ENCODE results near the gene NSFL1C. TPM values are rescaled to one million over a fixed set of nuclear protein-coding genes. Genes with fewer than 3 reads are reported as not detected.

Gene NSFL1C
- total and polyA plus RNA-seq, 2 experiments from 2014 or later = 48.9 to 92.2 TPM

- Histone ChIP-seq H3K79me2 (replicated peaks; ENCODE audit: insufficient read depth) (no peaks in the 10 kb centered on the region), H3F3A (replicated peaks; ENCODE audit: low read depth) (no peaks in the 10 kb centered on the region), H4K20me1 (replicated peaks; ENCODE audit: insufficient read depth) (no peaks in the 10 kb centered on the region), H3K27me3 (ENCODE audit: insufficient read depth) (no peaks in the 10 kb centered on the region), H3K27ac (ENCODE audit: low read depth) (no peak overlapping the region), H3K36me3 (ENCODE audit: insufficient read depth) (no peaks in the 10 kb centered on the region), H3K4me2 (no peak overlapping the region), H3K9me2 (ENCODE audit: insufficient read depth) (0 out of 2 replicates have a peak, but pooled peaks cover 10% of the 10 kb centered on the region), H3K4me1 (ENCODE audit: insufficient read depth) (no peaks in the 10 kb centered on the region), H2AFZ (no peak overlapping the region), H3K4me3 (no peak overlapping the region)
- TF ChIP-seq ZNF462 (CRISPR knock-in tag; IDR thresholded peaks at IDR 0.05) (no peak), POLR2AphosphoS5 (IDR thresholded peaks at IDR 0.05; ENCODE audit: low read depth) (no peak), REST (IDR thresholded peaks at IDR 0.05; ENCODE audit: unreplicated experiment) (no peak), NANOG (IDR thresholded peaks at IDR 0.05; ENCODE audit: borderline replicate concordance) (no peak), ETS1 (IDR thresholded peaks at IDR 0.05) (no peak), CREB1 (CRISPR knock-in tag; IDR thresholded peaks at IDR 0.05; ENCODE audit: low read depth) (no peak), STAT1 (IDR thresholded peaks at IDR 0.05; ENCODE audit: unreplicated experiment) (no peak), CTCF (conservative IDR thresholded peaks at IDR 0.05; ENCODE audit: low read depth in 2 of 2) (no peak), ZNF331 (CRISPR knock-in tag; IDR thresholded peaks at IDR 0.05; ENCODE audit: low read depth) (no peak), EZH2 (IDR thresholded peaks at IDR 0.05; ENCODE audit: low read depth, unreplicated experiment) (no peak), EZH2phosphoT487 (IDR thresholded peaks at IDR 0.05; ENCODE audit: unreplicated experiment) (no peak), ZNF114 (CRISPR knock-in tag; IDR thresholded peaks at IDR 0.05) (no peak)
- no peak overlapping the region for H3K27ac Mint-ChIP-seq
- H3K9me3 Mint-ChIP-seq = no peaks in the 10 kb centered on the region
- no peaks in the 10 kb centered on the region for H3K36me3 Mint-ChIP-seq (ENCODE audit: low read depth)
- no peak for DNase-seq (ENCODE audit: low spot score)
- H3K27me3 Mint-ChIP-seq (ENCODE audit: insufficient read depth, low read depth, poor library complexity) = peaks cover 2% of the 10 kb centered on the region
- ATAC-seq = no peak
- H3K4me1 Mint-ChIP-seq = peaks cover 2% of the 10 kb centered on the region; the same call in 1 of the 3 replicates
- H3K4me3 Mint-ChIP-seq = no peak overlapping the region
These were observed 11.3 kb upstream of the NSFL1C start for GRCh38 chr20:1477896-1478490.
